ENCODE results near the gene CAPN8.

Gene CAPN8

DNA sequence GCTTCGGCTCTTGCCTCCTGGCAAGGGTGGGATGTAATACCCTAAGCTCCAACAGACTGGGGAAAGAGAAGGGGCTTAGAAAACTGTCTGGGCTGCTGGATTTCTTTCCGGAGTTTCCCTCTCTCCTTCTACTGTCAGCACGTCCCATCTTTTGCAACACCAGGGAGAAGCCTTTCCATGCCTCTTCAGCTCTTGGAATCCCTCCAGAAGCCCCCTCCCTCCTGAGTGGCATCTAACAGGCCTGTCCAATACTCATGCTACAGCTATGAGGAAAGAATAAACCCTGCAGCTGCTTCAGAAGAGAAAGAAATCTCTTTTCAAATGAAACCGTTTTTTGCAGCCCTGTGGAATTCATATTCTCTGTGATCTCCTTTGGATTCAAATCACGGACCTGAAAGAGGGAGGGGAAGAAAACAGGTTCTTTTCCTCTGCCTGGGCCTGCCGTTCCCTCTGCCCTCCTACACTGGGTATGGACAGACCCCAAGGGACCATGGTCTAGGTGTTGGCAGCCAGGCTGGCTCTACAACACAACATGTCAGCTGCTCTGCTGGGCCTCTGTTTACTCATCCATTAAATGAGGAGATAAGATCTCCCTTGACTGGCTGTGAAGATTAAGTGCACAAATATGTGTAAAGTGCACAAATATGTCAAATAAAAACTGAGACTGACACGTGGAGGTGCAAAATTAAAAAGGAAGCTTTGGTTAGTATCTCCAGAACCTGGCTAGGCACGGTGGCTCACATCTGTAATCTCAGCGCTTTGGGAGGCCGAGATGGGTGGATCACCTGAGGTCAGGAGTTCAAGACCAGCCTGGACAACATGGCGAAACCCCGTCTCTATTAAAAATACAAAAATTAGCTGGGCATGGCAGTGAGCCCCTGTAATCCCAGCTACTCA lies 40.8 kb upstream of the CAPN8 start:
- Histone ChIP-seq H2AFZ (ENCODE audit: low read depth, low read length) (no peak overlapping the region), H3K18ac (ENCODE audit: low read depth in 1 of 2, low read length in 2 of 2) (peak overlapping the region; percentile 75 to 90), H3K27me3 (ENCODE audit: control insufficient read depth in 1 of 2, insufficient read depth in 1 of 2, low read length in 2 of 2) (no peaks in the 10 kb centered on the region), H3K14ac (ENCODE audit: low read length in 2 of 2) (peak overlapping the region in 1 of 2 experiments; percentile 38), H3K9me3 (ENCODE audit: control insufficient read depth, low read length) (no peaks in the 10 kb centered on the region), H3K79me1 (replicated peaks; ENCODE audit: low read length, poor library complexity, severe bottlenecking) (peaks cover 5% of the 10 kb centered on the region), H3K4ac (ENCODE audit: low read depth in 1 of 2, low read length in 2 of 2) (peak overlapping the region; percentile 96), H2AK5ac (ENCODE audit: low read length, severe bottlenecking) (peak overlapping the region; percentile 95), H2BK15ac (ENCODE audit: low read depth, poor library complexity, severe bottlenecking) (peak overlapping the region; percentile 90), H3K27ac (ENCODE audit: low read length, poor library complexity, severe bottlenecking) (peak overlapping the region; percentile 100), H3K4me2 (ENCODE audit: low read length, poor library complexity, severe bottlenecking) (peak overlapping the region; percentile 38), H3K23ac (ENCODE audit: low read length in 2 of 2) (no peak overlapping the region), H4K8ac (ENCODE audit: low read length) (peak overlapping the region; percentile 95), H2BK5ac (ENCODE audit: low read depth, low read length, poor library complexity, severe bottlenecking) (peak overlapping the region; percentile 94), H3K4me1 (ENCODE audit: control insufficient read depth, insufficient read depth, low read depth, low read length) (peaks cover 34% of the 10 kb centered on the region), H3K4me3 (ENCODE audit: insufficient read depth in 1 of 2, low read depth in 1 of 2, low read length in 2 of 2) (peak overlapping the region in 1 of 2 experiments; percentile 34), H3K36me3 (ENCODE audit: control insufficient read depth in 1 of 2, insufficient read depth in 2 of 2, low read depth in 1 of 2, low read length in 2 of 2) (no peaks in the 10 kb centered on the region), H2BK120ac (ENCODE audit: low read depth, low read length) (peak overlapping the region; percentile 90), H4K91ac (ENCODE audit: low read length) (peak overlapping the region; percentile 85), H3K9ac (ENCODE audit: low read length) (peak overlapping the region; percentile 83), H2BK12ac (ENCODE audit: low read length in 2 of 2) (peak overlapping the region in 1 of 2 experiments; percentile 88)
- DNase-seq = peak; percentile 98
- 21% methylated on average over 12 of the region's 12 CpGs for WGBS

GRCh38 chr1:223704921-223705878 lies 39.7 kb upstream of the CAPN8 start:
- WGBS = 63% methylated on average over 7 of the region's 8 CpGs
- Histone ChIP-seq H3K9ac (ENCODE audit: low read length) (peak overlapping the region; percentile 83), H3K4me1 (ENCODE audit: control insufficient read depth, insufficient read depth, low read depth, low read length) (peaks cover 36% of the 10 kb centered on the region), H2BK120ac (ENCODE audit: low read depth, low read length) (peak overlapping the region; percentile 87), H3K18ac (ENCODE audit: low read depth in 1 of 2, low read length in 2 of 2) (peak overlapping the region; percentile 71 to 74), H2BK15ac (ENCODE audit: low read depth, poor library complexity, severe bottlenecking) (peak overlapping the region; percentile 99), H3K79me1 (replicated peaks; ENCODE audit: low read length, poor library complexity, severe bottlenecking) (peaks cover 4% of the 10 kb centered on the region), H4K8ac (ENCODE audit: low read length) (peak overlapping the region; percentile 71), H3K23ac (ENCODE audit: low read length in 2 of 2) (no peak overlapping the region), H2AK5ac (ENCODE audit: low read length, severe bottlenecking) (peak overlapping the region; percentile 100), H2BK5ac (ENCODE audit: low read depth, low read length, poor library complexity, severe bottlenecking) (peak overlapping the region; percentile 67), H3K9me3 (ENCODE audit: control insufficient read depth, low read length) (no peaks in the 10 kb centered on the region), H3K4me3 (ENCODE audit: insufficient read depth in 1 of 2, low read depth in 1 of 2, low read length in 2 of 2) (peak overlapping the region in 1 of 2 experiments; percentile 52), H3K14ac (ENCODE audit: low read length in 2 of 2) (peak overlapping the region in 1 of 2 experiments; percentile 9), H2AFZ (ENCODE audit: low read depth, low read length) (no peak overlapping the region), H3K27me3 (ENCODE audit: control insufficient read depth in 1 of 2, insufficient read depth in 1 of 2, low read length in 2 of 2) (no peaks in the 10 kb centered on the region), H3K4me2 (ENCODE audit: low read length, poor library complexity, severe bottlenecking) (no peak overlapping the region), H2BK12ac (ENCODE audit: low read length in 2 of 2) (peak overlapping the region; percentile 89 to 98), H3K4ac (ENCODE audit: low read depth in 1 of 2, low read length in 2 of 2) (peak overlapping the region; percentile 39 to 88), H4K91ac (ENCODE audit: low read length) (peak overlapping the region; percentile 88), H3K27ac (ENCODE audit: low read length, poor library complexity, severe bottlenecking) (peak overlapping the region; percentile 100), H3K36me3 (ENCODE audit: control insufficient read depth in 1 of 2, insufficient read depth in 2 of 2, low read depth in 1 of 2, low read length in 2 of 2) (no peaks in the 10 kb centered on the region)
- DNase-seq = peak; percentile 47

- H3K23ac ChIP-seq (ENCODE audit: low read length in 2 of 2) = no peak overlapping the region
- H3K9me3 ChIP-seq (ENCODE audit: control insufficient read depth, low read length) = no peaks in the 10 kb centered on the region
- H3K36me3 ChIP-seq (ENCODE audit: control insufficient read depth in 1 of 2, insufficient read depth in 2 of 2, low read depth in 1 of 2, low read length in 2 of 2) = no peaks in the 10 kb centered on the region
- H2BK120ac ChIP-seq (ENCODE audit: low read depth, low read length) = no peak overlapping the region
- H3K27me3 ChIP-seq (ENCODE audit: control insufficient read depth in 1 of 2, insufficient read depth in 1 of 2, low read length in 2 of 2) = no peaks in the 10 kb centered on the region
- H3K4ac ChIP-seq (ENCODE audit: low read depth in 1 of 2, low read length in 2 of 2) = peak overlapping the region in 1 of 2 experiments; percentile 76
- no peak overlapping the region for H4K8ac ChIP-seq (ENCODE audit: low read length)
- H2BK12ac ChIP-seq (ENCODE audit: low read length in 2 of 2) = peak overlapping the region; percentile 80 to 87
- peaks cover 40% of the 10 kb centered on the region for H3K4me1 ChIP-seq (ENCODE audit: control insufficient read depth, insufficient read depth, low read depth, low read length)
- H3K27ac ChIP-seq (ENCODE audit: low read length, poor library complexity, severe bottlenecking) = peak overlapping the region; percentile 59
- DNase-seq = no peak
- H3K14ac ChIP-seq (ENCODE audit: low read length in 2 of 2) = no peak overlapping the region
- H2BK5ac ChIP-seq (ENCODE audit: low read depth, low read length, poor library complexity, severe bottlenecking) = no peak overlapping the region
- H3K4me3 ChIP-seq (ENCODE audit: insufficient read depth in 1 of 2, low read depth in 1 of 2, low read length in 2 of 2) = no peak overlapping the region
- 74% methylated on average over 1 of the region's 1 CpG for WGBS
- peaks cover 2% of the 10 kb centered on the region for H3K79me1 ChIP-seq (replicated peaks; ENCODE audit: low read length, poor library complexity, severe bottlenecking)
- peak overlapping the region; percentile 61 to 91 for H3K18ac ChIP-seq (ENCODE audit: low read depth in 1 of 2, low read length in 2 of 2)
- no peak overlapping the region for H2BK15ac ChIP-seq (ENCODE audit: low read depth, poor library complexity, severe bottlenecking)
- H2AFZ ChIP-seq (ENCODE audit: low read depth, low read length) = no peak overlapping the region
- H4K91ac ChIP-seq (ENCODE audit: low read length) = peak overlapping the region; percentile 43
- no peak overlapping the region for H3K4me2 ChIP-seq (ENCODE audit: low read length, poor library complexity, severe bottlenecking)
- peak overlapping the region; percentile 79 for H3K9ac ChIP-seq (ENCODE audit: low read length)
- H2AK5ac ChIP-seq (ENCODE audit: low read length, severe bottlenecking) = peak overlapping the region; percentile 97
These were observed 38.1 kb upstream of the CAPN8 start for GRCh38 chr1:223703668-223704013.

All from mesenchymal stem cell (in vitro differentiated cells and primary cell).